Endothelial cell of umbilical vein (primary cell): ENCODE data around the gene RBMS3.

Experiments used
- JUN ChIP-seq: IDR thresholded peaks from 2 replicates; pipeline ENCODE4 v1.6.1; 2011; ENCODE audit warnings: borderline replicate concordance, low read depth; ENCODE audit not compliant: insufficient read length, insufficient read depth
- POLR2A ChIP-seq: IDR thresholded peaks from 2 replicates; pipeline ENCODE4 v1.6.1; 2012; ENCODE audit warnings: low read depth, mild to moderate bottlenecking, control low read depth, low read length
- POLR2AphosphoS5 ChIP-seq: IDR thresholded peaks from 2 replicates; pipeline ENCODE4 v1.6.1; 2012; ENCODE audit warnings: low read depth, mild to moderate bottlenecking, control low read depth, low read length, moderate library complexity; ENCODE audit not compliant: insufficient read depth
- TF ChIP-seq, protein P1 (sequence below), 2 donors: IDR thresholded peaks; 1 replicate in 1 of 2; 2 replicates in 1 of 2; pipeline ENCODE4 v1.5.1; 2011; ENCODE audit warnings: low read length in 2 of 2, mild to moderate bottlenecking in 2 of 2, moderate library complexity in 2 of 2, control low read depth in 1 of 2, inconsistent platforms in 1 of 2, low read depth in 1 of 2; ENCODE audit not compliant: insufficient read depth in 1 of 2; ENCODE audit errors: extremely low read depth in 1 of 2

DNA sequence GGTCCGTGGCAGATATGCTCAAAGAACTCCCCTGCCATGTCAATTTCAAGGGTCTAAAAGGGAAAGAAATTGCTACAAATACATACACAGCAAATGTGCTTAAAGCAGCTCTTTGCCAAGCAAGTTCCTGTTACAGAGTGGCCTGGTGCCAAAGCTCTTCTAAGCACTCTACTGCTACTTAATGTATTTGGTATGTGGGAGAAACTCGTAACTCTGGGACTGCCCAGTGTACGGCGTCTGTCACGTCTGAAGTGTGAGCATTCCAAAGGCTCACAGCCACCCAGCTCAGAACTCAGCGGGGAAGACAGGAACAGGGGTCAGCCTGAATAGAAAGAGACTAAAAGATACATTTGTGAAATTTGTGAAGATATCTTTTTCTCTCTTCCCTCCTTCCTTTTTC is 54.6 kb downstream of the RBMS3 start:
- TF ChIP-seq JUN, result peak; percentile 16
- no peak for TF ChIP-seq POLR2A
- TF ChIP-seq, protein P1, sequence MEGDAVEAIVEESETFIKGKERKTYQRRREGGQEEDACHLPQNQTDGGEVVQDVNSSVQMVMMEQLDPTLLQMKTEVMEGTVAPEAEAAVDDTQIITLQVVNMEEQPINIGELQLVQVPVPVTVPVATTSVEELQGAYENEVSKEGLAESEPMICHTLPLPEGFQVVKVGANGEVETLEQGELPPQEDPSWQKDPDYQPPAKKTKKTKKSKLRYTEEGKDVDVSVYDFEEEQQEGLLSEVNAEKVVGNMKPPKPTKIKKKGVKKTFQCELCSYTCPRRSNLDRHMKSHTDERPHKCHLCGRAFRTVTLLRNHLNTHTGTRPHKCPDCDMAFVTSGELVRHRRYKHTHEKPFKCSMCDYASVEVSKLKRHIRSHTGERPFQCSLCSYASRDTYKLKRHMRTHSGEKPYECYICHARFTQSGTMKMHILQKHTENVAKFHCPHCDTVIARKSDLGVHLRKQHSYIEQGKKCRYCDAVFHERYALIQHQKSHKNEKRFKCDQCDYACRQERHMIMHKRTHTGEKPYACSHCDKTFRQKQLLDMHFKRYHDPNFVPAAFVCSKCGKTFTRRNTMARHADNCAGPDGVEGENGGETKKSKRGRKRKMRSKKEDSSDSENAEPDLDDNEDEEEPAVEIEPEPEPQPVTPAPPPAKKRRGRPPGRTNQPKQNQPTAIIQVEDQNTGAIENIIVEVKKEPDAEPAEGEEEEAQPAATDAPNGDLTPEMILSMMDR (IDR thresholded peaks at IDR 0.05; ENCODE audit: extremely low read depth in 1 of 2, insufficient read depth in 1 of 2, low read depth in 1 of 2, low read length in 2 of 2), result no peak
- no peak for TF ChIP-seq POLR2AphosphoS5
